ENCODE measurements around the gene RIIAD1. TPM values are rescaled to one million over a fixed set of nuclear protein-coding genes. Genes with fewer than 3 reads are reported as not detected.

Gene RIIAD1
- total RNA-seq, 1 donor, result not detected

DNA sequence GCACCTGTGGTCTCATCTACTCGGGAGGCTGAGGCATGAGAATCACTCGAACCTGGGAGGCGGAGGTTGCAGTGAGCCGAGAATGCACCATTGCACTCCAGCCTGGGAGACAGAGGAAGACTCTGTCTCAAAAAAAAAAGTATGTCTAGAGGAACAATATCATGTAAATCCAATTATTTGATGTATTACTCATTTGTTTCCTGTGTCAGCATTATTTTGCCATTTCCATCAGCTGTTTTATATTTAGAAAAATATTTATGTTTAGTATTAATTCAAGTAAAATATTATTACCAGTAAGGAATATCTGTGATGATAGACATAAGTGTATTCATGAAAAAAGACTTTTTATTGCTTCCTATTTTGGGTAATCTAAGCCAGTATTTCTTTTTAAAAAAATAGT, 56.0 kb downstream of the RIIAD1 start:
- no peaks in the 10 kb centered on the region for H3K9me3 ChIP-seq (ENCODE audit: low read depth, low read length)
- H3K27me3 ChIP-seq (ENCODE audit: insufficient read depth, low read length), result no peaks in the 10 kb centered on the region
- TF ChIP-seq, protein P1, sequence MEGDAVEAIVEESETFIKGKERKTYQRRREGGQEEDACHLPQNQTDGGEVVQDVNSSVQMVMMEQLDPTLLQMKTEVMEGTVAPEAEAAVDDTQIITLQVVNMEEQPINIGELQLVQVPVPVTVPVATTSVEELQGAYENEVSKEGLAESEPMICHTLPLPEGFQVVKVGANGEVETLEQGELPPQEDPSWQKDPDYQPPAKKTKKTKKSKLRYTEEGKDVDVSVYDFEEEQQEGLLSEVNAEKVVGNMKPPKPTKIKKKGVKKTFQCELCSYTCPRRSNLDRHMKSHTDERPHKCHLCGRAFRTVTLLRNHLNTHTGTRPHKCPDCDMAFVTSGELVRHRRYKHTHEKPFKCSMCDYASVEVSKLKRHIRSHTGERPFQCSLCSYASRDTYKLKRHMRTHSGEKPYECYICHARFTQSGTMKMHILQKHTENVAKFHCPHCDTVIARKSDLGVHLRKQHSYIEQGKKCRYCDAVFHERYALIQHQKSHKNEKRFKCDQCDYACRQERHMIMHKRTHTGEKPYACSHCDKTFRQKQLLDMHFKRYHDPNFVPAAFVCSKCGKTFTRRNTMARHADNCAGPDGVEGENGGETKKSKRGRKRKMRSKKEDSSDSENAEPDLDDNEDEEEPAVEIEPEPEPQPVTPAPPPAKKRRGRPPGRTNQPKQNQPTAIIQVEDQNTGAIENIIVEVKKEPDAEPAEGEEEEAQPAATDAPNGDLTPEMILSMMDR (IDR thresholded peaks at IDR 0.05; ENCODE audit: extremely low read depth, low read depth, low read length), result no peak
- no peak overlapping the region for H3K27ac ChIP-seq (ENCODE audit: low read depth, low read length)
- DNase-seq (ENCODE audit: insufficient read length, low spot score, missing footprints), result no peak
- H2AFZ ChIP-seq (ENCODE audit: low read length), result no peak overlapping the region
- H3K36me3 ChIP-seq (ENCODE audit: insufficient read depth, low read length), result no peaks in the 10 kb centered on the region
- H4K20me1 ChIP-seq (ENCODE audit: insufficient read depth, low read length), result no peaks in the 10 kb centered on the region
- H3K4me2 ChIP-seq (ENCODE audit: insufficient read depth, low read length), result no peak overlapping the region
- H3K79me2 ChIP-seq (ENCODE audit: insufficient read depth, low read length), result no peaks in the 10 kb centered on the region
- peaks cover 5% of the 10 kb centered on the region for H3K4me1 ChIP-seq (ENCODE audit: insufficient read depth, low read length)
- no peak overlapping the region for H3K4me3 ChIP-seq (ENCODE audit: insufficient read depth, low read length)

Small RNA genes lying within 50 kb of the gene (small RNA-seq; reads per million reads assigned to genes)
- gene RNU6-662P, result not detected

Other genes starting within 250 kb of the RIIAD1 start
- gene CGN, start 210.1 kb upstream of the RIIAD1 start, total RNA-seq, result not detected in 2 replicates
- gene TUFT1, start 181.2 kb upstream of the RIIAD1 start, total RNA-seq, result 12.7 and 16.3 TPM in 2 replicates
- gene SNX27, start 109.5 kb upstream of the RIIAD1 start, total RNA-seq, result 23.5 and 25.6 TPM in 2 replicates
- gene CELF3, start 4.7 kb upstream of the RIIAD1 start, total RNA-seq, result not detected in 2 replicates
- gene MRPL9, start 42.0 kb downstream of the RIIAD1 start, total RNA-seq, result 68.4 and 73.8 TPM in 2 replicates
- 1.1 and 1.2 TPM in 2 replicates for gene TDRKH, start 69.0 kb downstream of the RIIAD1 start, total RNA-seq
- gene LINGO4, start 83.9 kb downstream of the RIIAD1 start, total RNA-seq, result not detected in 2 replicates
- gene RORC, start 110.3 kb downstream of the RIIAD1 start, total RNA-seq, result not detected in 2 replicates
- gene C2CD4D, start 118.3 kb downstream of the RIIAD1 start, total RNA-seq, result not detected in 2 replicates
- gene THEM5, start 132.2 kb downstream of the RIIAD1 start, total RNA-seq, result not detected in 2 replicates
- gene THEM4, start 188.0 kb downstream of the RIIAD1 start, total RNA-seq, result 9.8 and 13.8 TPM in 2 replicates

All from osteoblast (primary cell).